Ramos (cell line): ENCODE results near the gene COL16A1.

Experiments used
- in situ Hi-C: fragments of 300-500 bp; cut with MboI; formaldehyde crosslinking; loops from one replicate; pipeline ENCODE4 v1.14.3; 2022; ENCODE audit warnings: low sequenced_read_pairs; ENCODE audit not compliant: unreplicated experiment

Gene COL16A1

GRCh38 chr1:31653717-31654473 is 49.9 kb downstream of the COL16A1 start:
- in situ Hi-C loops, result loop anchor here (25.0 kb wide), 1 partner anchor 308 kb away; no protein-coding TSS in a partner anchor

GRCh38 chr1:31652891-31653499 is 50.8 kb downstream of the COL16A1 start:
- in situ Hi-C loops, result loop anchor here (25.0 kb wide), 1 partner anchor 309 kb away; no protein-coding TSS in a partner anchor

- in situ Hi-C loops, result loop anchor here (25.0 kb wide), 1 partner anchor 311 kb away; no protein-coding TSS in a partner anchor
Measured at GRCh38 chr1:31651766-31652165, 52.1 kb downstream of the COL16A1 start.

GRCh38 chr1:31651089-31651420 is 52.8 kb downstream of the COL16A1 start:
- in situ Hi-C loops, result loop anchor here (25.0 kb wide), 1 partner anchor 311 kb away; no protein-coding TSS in a partner anchor

GRCh38 chr1:31650161-31651088 is 53.4 kb downstream of the COL16A1 start:
- in situ Hi-C loops, result loop anchor here (25.0 kb wide), 1 partner anchor 312 kb away; no protein-coding TSS in a partner anchor

- in situ Hi-C loops, result no loop called here
Measured at GRCh38 chr1:31648641-31649357, 55.0 kb downstream of the COL16A1 start.

GRCh38 chr1:31648190-31648589 is 55.6 kb downstream of the COL16A1 start:
- in situ Hi-C loops, result no loop called here

- in situ Hi-C loops, result no loop called here
Measured at GRCh38 chr1:31647106-31647505, 56.7 kb downstream of the COL16A1 start.

- in situ Hi-C loops, result no loop called here
Measured at GRCh38 chr1:31646259-31646960, 57.4 kb downstream of the COL16A1 start.

GRCh38 chr1:31645274-31645568 is 58.6 kb downstream of the COL16A1 start:
- in situ Hi-C loops, result no loop called here

GRCh38 chr1:31644560-31645273 is 59.1 kb downstream of the COL16A1 start, which contains the start of gene PEF1:
Gene PEF1 (minus strand): TSS chr1:31644876. CDS start chr1:31644864, 12 bp downstream.
- in situ Hi-C loops, result no loop called here

- in situ Hi-C loops, result no loop called here
Measured at GRCh38 chr1:31643976-31644559, 59.7 kb downstream of the COL16A1 start.

GRCh38 chr1:31642897-31643296 is 60.9 kb downstream of the COL16A1 start:
- in situ Hi-C loops, result no loop called here

- in situ Hi-C loops, result no loop called here
Measured at GRCh38 chr1:31642366-31642765, 61.5 kb downstream of the COL16A1 start.

- in situ Hi-C loops, result no loop called here
Measured at GRCh38 chr1:31640964-31641363, 62.9 kb downstream of the COL16A1 start.

- in situ Hi-C loops, result no loop called here
Measured at GRCh38 chr1:31640179-31640578, 63.6 kb downstream of the COL16A1 start.

- in situ Hi-C loops, result no loop called here
Measured at GRCh38 chr1:31639543-31639942, 64.3 kb downstream of the COL16A1 start.

- in situ Hi-C loops, result no loop called here
Measured at GRCh38 chr1:31637915-31638673, 65.7 kb downstream of the COL16A1 start.
